GM18861 (cell line): Measurements from ENCODE around the gene PKNOX2.

Source experiments
- ATAC-seq: cut with Tn5 transposase; IDR thresholded peaks from one replicate; pipeline ENCODE4 v1.9.1; 2021; ENCODE audit not compliant: unreplicated experiment

Gene PKNOX2

DNA sequence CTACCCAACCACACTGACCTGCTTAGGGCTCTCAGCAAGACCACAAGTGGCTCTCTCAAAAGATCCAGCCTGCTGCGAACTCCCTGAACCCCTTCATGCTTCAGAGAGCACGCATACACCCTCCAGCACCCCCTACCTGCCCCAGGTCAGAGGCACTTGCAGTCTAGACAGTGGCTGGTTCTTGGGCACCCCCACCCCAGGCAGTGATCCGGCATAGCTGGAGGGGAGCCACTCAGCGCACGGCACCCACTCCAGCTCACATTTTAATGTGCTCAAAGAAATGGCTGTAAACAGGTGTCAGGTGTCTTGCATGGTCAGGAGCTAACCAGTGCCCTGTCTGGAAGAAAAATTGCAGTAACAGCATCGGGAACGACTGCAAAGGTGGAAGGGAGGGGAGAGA lies 140.8 kb downstream of the PKNOX2 start:
- no peak for ATAC-seq

DNA sequence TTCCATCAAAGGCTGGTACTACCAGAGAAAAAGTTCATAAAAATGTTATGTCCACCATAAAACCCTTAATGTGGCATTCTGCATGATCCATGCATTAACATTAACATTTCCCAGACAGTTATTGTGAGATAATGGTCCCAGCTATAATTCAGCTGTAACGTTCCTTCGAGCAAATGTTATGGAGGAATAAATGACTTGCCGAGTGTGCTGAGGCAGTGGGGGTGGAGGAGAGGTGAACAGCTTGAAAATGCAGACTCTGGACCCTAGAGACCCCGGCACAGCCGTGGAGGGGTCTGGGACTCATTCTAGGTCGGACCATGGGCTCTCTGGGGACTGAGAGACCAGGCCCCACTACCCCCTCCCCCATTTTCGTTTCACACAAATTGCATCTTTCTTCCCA lies 141.9 kb downstream of the PKNOX2 start:
- ATAC-seq = no peak

GRCh38 chr11:125308246-125308645 lies 143.7 kb downstream of the PKNOX2 start:
- no peak for ATAC-seq

DNA sequence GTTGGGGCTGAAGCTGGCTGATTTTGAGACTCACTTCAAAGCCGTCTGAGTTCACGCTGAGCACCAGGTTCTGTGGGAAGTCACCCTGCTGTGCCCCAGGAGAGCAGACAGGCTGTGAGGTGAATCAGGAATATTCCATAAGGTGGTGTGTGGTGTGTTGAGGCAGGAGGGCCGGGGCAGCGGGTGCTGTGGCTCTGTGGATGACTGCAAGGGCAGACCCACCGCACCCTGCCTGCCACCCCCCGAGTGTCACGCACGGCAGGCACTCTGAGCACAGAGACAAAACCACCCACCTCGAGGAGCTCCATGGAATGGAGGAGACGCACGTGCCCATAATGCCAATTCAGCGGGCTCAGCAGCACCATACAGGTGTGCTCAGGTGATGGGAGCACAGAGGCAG lies 147.8 kb downstream of the PKNOX2 start:
- ATAC-seq = no peak

DNA sequence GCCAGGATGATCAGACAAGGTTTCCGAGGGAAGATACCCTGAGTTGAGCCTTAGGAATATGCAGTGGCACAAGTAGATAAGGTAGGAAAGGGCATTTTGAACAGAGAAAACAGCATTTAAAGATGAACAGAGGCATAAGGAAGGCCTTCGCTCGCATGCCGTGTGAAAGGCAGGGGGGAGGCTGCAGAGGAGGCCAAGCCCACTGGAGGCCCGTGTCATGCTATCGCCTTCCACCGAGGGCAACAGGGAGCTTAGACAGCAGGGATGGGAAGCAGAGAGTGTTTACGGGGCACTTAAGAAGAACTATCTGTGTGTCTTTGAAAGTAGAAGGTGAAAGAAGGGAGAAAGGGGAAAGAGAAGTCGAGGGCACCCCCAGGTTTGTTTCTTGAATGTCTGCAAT lies 148.3 kb downstream of the PKNOX2 start:
- ATAC-seq = no peak

DNA sequence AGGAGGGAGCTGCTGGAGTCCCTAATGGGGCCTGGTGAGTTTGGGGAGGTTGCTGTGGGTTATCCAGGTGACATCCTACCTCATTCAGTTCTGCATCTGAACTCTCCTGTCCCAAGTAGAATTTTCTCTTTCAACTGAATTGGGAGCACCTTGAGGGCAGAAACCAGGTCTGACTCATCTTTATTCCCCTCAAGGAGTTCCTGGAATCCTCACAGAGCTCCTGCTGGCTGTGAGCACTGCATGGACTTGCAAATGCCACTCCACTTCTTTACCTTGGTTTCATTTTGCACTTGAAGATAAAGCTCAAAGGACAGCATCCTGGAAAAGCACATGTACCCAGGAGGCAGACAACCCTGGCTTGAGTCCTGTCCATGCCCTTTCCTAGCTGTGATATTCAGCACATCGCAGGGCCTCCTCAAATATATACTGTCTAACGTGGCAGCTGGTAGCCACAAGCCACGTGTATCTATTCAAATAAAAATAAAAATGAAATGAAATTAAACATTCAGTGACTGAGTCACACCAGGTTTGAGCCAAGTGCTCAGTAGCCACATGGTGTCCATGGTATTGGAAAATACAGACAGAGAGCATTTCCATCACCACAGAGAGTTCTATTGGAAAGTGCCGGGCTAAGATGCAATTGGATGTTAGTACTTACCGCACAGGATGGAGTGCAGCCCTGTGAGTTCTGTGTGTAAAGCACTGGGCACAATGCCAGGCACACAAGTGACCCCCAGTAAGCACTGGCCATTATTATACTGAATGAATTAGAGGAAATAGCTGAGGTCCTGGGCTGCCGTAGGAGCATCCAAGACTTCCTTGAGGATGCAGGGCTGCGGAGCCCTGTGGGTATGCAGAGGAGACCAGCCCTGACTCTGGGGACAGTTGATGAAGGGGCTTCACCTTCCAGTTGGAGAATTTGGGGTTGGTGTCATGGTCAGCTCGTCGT lies 149.0 kb downstream of the PKNOX2 start:
- ATAC-seq = no peak

- ATAC-seq = no peak
Observed at GRCh38 chr11:125314276-125315078, 149.9 kb downstream of the PKNOX2 start.

- ATAC-seq = no peak
Observed at GRCh38 chr11:125315079-125315740, 150.7 kb downstream of the PKNOX2 start.

DNA sequence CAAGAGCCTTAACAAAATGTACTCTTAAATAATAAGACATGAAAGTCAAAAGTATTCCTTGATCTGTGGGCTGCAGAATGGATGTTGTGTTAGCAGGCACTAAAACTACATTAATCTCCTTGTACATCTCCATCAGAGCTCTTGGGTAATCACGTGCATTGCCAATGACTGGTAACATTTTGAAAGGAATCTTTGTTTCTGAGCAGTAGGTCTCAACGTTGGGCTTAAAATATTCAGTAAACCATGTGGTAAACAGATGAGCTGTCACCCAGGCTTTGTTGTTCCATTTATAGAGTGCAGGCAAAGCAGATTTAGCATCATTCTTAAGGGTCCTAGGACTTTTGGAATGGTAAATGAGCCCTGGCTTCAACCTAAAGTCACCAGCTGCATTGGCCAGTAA lies 152.9 kb downstream of the PKNOX2 start:
- ATAC-seq = no peak

GRCh38 chr11:125319649-125320048 lies 155.1 kb downstream of the PKNOX2 start:
- no peak for ATAC-seq

DNA sequence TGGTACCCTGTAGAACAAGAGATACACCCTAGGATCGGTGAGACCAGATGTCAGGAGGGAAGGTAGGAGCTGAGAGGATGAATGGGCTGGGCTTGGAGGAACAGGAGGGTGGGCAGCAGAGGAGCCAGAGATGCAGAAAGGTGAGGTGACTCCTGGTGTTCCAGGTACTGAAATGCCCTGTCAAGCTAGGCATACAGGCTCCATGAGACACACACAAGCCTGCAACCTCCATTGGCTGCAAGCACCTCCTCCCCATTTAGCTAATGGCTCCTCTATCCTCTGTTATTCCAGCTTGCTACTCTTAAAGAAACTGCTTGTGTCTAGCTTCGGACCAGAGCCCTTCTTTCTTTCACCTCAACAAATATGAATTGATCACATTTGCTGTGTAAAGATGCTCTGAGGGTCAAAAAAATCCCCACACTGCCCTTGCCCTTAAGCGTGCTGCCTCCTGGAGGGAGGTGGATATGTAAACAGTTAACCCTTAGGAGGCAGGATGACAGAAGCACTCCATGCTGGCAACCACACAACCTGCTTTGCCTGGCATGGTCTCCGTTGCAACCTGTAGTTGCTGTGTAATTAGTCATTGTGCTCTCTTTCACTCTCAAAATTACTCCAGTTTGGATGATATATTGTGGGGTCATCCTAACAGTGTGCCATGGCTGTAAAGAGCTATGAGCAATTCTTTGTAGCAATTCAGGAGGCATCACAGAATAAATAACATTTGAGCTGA lies 156.0 kb downstream of the PKNOX2 start:
- no peak for ATAC-seq

- no peak for ATAC-seq
Observed at GRCh38 chr11:125322289-125322688, 157.7 kb downstream of the PKNOX2 start.

DNA sequence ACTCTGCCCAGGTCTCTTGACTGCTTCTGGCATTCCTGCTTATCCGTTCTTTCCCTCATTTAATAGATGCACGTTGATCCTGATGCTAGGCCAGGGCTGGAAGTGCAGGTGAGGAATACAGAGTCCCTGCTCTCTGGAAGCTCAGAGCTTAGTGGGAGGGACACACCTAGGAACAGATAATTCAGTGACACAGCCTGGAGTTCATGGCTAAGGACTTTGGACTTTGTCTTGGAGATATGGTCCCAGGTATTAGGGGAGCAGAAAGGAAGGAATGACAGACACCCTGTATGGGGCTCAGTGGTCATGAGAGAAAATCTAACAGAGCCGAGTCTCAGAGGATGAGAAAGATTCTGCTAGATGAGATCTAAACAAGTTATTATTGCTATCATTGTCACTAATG lies 160.6 kb downstream of the PKNOX2 start:
- ATAC-seq = no peak

- no peak for ATAC-seq
Observed at GRCh38 chr11:125326126-125326525, 161.6 kb downstream of the PKNOX2 start.

DNA sequence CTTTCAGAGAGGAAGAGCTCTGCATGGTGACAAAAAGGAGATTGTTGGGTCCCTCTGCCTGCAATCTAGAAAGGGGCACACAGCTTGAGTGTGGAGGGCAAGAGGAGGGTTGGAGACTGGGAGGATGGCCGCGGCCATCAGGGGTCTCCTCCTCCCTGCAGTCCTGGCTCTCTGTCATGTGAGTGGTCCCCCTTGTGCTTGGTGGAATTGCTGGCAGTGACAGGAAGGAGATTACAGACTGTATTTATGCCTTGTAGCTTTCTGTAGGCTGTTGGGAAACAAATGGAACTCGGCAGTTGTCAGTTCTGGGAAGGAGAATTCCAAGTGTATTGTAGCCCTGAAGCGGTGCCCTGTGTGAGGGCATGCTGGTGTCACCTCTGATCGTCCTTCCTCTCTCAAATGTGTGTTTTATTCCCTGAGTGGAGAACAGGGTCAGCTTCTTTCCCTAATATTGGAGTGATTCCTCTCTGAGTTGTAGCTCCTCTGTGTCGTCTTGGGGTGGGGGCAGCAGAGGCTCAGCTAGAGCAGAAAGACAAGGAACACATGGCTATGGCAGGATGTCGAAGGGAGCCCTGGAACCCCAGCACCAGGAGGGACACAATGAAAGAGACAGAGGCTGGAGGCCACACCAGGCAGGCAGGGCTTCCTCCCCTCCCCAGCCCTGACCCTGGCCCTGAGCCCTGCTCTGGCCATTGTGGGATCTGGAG lies 163.1 kb downstream of the PKNOX2 start:
- no peak for ATAC-seq

- no peak for ATAC-seq
Observed at GRCh38 chr11:125328225-125328580, 163.7 kb downstream of the PKNOX2 start.

GRCh38 chr11:125329786-125330185 lies 165.2 kb downstream of the PKNOX2 start:
- no peak for ATAC-seq

DNA sequence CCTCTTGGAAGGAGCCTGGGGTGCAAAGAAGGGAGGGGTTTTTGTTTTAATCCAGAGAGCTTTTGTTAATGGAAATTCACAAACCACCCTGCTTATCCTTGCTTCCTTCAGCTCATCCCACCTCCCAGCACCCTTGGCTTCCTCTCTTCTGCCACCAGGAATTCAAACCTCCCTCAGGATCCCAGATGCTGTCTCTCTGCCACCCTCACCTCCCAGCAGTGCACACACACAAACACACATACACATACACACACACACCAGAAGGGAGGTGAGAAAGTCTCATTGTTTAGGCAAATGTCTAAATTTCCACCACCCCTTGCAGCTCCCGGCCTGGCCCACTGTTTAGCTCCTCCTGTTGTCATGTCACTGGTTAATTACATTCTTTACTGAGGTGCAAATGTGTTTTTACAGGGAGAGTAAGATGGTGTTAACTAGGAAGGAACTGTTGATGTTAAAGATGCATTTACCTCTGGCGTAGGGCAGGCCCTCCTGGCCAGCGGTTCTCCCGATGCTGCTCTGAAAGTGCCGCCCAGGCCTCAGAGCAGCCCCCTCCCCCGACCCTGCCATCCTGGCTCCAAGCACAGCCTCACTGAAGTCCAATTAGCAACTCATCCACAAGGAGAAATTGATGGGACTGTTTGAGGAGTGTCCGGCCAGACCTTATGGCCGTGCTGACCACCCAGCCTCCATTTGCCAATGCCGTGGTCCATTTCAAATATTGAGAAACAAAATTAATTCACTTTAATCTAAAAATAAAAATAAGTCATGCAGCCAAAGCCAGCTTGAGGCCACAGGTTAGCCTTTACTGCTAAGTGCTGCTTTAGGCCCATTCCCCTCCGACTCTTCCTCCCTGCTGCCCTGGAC lies 166.1 kb downstream of the PKNOX2 start:
- ATAC-seq = no peak

GRCh38 chr11:125331357-125332035 lies 166.9 kb downstream of the PKNOX2 start:
- ATAC-seq = no peak
